HG03159 (cell line): ENCODE results near the gene ECEL1.

Source experiments
- ATAC-seq: cut with Tn5 transposase; IDR thresholded peaks from one replicate; pipeline ENCODE4 v1.9.1; 2021; ENCODE audit warnings: mild to moderate bottlenecking, moderate library complexity; ENCODE audit not compliant: unreplicated experiment

ECEL1 gene

DNA sequence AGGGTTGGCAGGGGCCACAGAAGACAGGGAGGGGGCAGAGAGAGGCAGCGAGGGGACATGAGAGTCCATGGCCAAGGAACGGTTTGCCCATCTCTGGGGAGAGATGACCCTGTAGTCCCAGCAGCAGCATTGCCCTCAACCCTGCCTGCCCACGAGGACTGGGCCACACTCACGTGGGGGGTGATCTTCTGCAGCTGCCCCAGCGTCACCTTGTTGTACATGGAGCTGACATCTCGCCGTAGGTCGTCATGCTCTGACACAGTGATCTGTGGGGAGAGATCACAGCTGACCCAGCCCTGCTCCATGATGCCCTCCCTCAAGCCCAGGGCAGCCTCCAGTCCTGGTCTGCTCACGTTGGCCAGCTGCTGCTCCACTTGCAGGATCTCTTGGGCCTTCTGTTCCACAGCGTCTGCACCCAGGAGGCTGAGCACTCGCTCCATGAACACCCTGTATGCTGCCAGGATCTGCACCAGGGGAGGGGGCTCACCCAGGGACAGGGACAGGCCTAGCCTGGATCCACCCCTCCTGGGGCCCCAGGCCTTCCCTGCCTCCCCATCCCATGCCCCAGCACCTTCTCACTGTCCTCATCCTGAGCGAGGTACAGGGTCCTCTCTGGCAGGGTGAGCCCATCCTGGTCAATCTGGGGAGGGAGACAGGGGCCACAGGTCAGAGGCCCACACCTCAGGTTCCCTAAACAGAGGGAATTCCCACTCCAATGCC is 2.8 kb downstream of the ECEL1 start:
- ATAC-seq = no peak

DNA sequence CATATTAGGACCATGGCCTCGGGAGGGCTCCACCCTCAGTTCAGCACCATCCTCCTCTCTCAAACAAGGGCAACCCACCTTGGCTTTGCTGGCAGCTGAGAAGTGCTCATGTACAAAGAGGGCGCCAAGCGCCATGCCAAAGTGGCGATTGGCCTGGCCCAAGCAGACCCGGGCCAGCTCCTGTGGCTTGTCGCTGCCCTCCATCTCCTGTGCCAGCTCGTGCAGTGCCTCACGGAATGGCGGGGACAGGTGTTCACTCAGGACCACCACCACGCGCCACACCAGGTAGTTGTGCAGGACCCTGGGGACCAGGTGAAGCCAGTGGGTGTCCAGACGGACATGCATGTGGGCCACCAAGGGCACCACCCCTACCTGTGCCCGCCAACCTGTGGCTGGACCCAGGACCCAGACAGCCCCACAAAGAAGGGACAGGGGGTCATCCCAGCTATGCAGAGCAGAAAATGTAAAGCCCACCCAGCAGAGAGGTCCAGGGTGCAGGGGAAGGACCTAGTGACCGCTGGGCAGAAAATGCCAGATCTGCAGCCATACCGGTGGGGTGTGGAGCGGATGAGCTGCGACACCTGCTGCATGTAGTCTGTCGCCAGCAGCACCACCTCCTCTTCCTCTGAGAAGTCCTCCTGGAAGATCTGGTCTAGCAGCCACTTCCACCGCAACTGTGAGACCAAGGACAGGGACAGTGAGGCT is 3.6 kb downstream of the ECEL1 start:
- ATAC-seq = no peak

DNA sequence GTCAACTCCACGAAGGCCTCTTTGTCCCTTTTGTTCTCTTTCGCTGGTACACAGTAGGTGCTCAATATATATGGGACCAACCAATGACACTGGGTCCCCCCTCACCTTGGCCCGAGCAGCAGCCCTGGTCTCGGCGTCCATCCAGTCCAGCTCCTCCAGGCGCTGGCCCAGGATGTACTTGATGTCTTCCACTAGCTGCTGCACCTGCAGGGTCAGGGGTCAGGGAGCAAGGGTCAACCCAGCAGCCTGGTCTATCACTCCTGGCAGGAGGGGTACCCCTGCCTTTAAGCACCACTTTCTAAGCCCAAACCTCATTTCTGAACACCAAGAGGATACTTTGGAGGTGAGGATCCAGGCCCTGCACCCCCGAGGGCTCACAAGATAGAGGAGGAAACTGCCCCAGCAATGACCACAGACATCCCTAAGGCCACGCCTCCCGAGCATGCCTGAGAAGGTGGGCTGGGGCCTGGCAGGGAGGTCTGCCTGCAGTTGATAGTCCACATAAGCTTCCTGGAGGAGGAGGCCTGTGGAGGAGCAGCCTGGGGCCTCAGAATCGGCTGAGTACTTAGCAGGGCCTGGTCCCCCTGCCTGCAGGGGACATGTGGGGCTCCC is 4.2 kb downstream of the ECEL1 start:
- ATAC-seq = no peak

GRCh38 chr2:232482301-232483238 is 5.1 kb downstream of the ECEL1 start:
- ATAC-seq = no peak

DNA sequence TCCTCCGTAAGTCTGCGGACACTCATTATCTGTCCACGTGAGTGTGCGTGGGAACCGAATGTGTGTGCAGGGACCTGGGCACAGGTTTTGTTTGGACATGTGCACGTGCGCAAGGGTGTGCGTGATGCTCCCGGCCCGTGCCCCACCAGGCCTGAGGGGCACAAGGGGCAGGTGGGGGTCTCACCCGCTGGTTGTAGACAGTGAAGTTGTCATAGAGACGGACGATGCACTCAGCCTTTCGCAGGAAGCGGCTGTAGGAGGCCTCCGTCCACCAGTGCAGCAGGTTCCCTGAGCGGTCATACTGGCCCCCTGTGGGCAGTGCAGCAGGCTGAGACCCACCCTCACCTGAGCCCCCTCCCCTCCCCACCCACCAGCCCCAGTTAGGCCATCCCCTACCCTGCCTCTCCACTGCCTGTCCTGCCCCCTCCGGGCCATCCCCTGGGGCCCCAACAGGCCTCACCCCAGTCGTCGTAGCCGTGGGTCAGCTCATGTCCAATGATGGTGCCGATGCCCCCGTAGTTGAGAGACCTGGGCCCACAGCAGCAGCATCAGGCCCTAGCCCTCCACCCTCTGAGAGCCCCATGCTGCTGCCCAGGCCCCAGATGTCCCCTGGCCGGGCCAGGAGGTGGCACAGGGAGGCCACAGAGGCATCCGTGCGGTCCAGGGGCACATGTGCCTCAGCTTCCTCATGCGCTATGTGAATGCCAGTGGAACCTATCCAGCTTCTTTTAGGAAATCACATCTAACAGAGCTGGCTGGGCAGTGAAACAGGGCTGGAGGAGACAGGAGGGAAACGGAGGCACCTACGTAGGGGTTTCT is 6.1 kb downstream of the ECEL1 start:
- ATAC-seq = no peak

DNA sequence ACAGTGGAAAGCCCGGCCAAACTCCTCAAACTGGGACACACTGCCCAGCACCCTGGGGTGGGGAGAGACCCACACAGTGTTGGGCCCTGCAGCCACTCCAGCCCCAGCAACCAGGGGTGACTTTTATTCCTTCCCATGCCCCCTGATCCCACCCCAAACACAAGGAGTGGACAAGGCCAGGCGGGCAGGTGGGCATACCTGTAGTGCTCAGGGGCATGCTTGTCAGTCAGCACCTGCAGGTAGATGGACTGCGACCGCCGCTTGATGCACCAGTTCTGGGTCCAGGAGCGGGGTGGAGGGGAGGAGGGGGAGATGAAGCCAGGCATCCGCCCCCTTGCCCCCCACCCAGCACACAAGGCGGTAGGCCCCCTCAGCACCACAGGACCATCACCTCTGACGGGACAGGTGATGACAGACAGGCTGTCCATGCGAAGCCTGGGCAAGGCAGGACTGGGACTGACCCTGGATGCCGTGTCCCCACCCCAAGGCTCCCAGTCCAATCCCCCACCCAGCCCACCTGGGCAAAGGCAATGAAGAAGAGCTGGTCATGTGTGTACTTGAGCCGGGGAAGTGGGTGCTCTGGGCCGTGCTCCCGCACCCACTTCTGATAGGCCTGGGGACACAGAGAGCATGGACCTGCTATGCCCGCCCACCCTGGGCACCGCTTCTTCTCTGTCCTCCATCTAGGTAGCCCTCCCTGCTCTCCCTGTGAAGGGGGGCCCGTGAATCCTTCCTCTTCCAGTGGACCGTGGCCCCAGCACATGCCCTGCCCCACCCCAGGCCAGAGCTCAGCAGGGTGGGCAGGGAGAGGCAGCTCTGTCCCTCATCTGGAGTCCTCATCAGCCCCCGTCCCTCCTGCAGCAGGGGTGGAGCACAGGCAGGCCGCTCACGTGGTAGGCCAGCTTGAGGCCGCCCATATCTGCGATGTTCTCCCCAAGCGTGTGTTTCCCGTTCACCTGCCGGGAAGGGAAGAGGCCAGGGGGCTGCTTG is 7.1 kb downstream of the ECEL1 start:
- ATAC-seq = no peak

GRCh38 chr2:232479341-232480200 is 8.1 kb downstream of the ECEL1 start:
- no peak for ATAC-seq

- no peak for ATAC-seq
Observed at GRCh38 chr2:232478571-232479340, 8.9 kb downstream of the ECEL1 start.

DNA sequence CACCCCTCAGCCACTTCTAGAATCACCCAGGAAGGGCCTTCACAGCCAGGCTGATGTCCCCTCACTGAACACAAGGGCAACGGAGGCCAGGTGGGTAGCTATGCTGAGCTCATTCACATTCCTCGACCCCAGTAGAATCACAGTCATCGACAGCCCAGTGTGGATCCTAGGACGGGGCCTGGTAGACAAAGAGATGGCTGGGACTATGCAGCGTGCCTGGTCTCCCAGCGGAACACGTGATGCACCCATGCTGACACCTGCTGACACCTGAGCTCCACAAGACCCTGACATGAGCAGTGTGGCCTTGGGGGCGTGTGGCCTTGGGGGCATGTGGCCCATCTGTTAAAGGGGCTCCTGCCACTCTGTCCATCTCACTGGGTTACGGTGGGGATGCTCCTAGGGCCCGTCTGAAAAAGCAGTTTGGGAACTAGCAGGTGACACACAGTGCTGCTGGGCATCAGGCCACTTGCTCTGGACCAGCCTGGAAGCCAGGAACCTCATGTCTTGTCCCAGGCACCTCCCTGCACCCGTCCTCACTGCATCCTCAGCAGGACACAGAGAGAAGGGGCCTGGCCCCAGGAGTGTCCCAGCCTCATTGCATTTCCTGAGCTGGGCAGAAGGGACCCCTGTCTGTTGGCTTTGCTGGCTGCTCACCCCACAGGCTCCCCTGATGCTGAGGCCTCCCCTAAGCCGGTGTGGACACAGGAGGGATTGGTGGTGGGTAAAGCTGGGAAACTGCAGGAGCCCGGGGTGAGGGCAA is 9.7 kb downstream of the ECEL1 start:
- ATAC-seq = no peak

- no peak for ATAC-seq
Observed at GRCh38 chr2:232476791-232477190, 10.8 kb downstream of the ECEL1 start.

GRCh38 chr2:232476045-232476444 is 11.6 kb downstream of the ECEL1 start:
- no peak for ATAC-seq

GRCh38 chr2:232473467-232473890 is 14.2 kb downstream of the ECEL1 start:
- ATAC-seq = no peak

DNA sequence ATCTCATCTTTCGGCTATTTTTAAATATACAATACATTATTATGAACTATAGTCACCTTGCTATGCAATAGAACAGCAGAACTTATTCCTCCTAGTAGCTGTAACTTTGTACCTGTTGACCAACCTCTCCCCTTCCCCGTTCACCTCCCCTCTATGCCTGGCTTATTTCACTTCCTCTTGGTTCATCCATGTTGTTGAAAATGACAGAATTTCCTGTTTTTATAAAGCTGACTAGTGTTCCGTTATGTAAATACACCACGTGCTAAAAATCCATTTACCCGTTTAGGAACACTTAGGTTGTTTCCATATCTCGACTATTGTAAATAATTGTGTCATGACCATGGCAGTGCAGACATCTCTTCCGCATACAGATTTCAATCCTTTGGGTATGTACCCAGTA is 21.4 kb downstream of the ECEL1 start:
- ATAC-seq = no peak

GRCh38 chr2:232465061-232465460 is 22.6 kb downstream of the ECEL1 start:
- ATAC-seq = no peak

- no peak for ATAC-seq
Observed at GRCh38 chr2:232464544-232464885, 23.1 kb downstream of the ECEL1 start.

DNA sequence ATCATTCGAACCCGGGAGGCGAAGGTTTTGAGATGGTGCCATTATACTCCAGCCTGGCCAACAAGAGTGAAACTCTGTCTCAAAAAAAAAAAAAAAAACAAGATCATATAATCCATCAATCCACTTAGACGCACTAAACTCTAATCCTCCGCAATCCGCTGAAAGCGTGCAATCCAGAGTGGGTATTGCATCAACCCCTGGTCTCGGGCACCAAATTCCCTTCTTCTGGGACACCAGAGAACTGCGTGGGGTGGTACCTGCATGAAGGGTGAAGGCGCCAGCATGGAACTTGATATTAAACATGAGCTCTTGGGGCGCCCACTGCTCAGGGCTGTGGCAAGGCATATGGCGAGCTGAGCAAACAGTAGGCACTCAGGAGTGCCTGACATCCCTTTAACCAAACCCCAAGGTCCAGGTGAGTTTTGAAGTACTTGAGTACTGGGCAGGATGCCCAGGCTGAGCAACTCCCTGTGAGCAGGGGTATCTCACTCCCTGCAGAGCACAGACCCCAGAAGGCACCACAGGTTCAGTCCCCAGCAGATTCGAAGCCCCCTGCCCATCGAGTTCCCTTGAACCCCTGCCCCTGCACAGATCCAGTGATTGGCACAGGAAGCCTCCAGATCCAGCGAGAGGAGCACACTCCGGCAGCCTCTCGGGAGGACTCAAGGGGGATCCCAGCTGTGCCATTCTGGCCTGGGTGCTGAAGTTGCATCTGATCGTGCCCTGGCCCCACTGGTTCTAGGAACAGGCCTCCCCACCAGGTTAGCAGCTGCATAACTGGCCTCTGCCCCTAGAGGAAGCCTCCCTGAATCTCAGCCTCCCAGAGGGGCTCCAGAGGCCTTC is 23.7 kb downstream of the ECEL1 start:
- no peak for ATAC-seq
